ENCODE results near the gene PGF. TPM values are rescaled to one million over a fixed set of nuclear protein-coding genes. Genes with fewer than 3 reads are reported as not detected.

PGF gene
- total RNA-seq, 2 experiments from 2014 or later = 0.28 TPM; not detected in 1

GRCh38 chr14:74902941-74903705 is 52.3 kb downstream of the PGF start:
- peaks cover 15% of the 10 kb centered on the region for H3K4me1 Mint-ChIP-seq
- no peaks in the 10 kb centered on the region for H3K9me3 Mint-ChIP-seq
- POLR2A ChIA-PET = interaction anchor here (0.6 kb wide), 1 partner anchor 807 kb away, joined by 7 read pairs; no protein-coding TSS in a partner anchor
- H3K27ac Mint-ChIP-seq = no peak overlapping the region
- no peak for DNase-seq
- no peak overlapping the region for H3K4me3 Mint-ChIP-seq
- H3K27me3 Mint-ChIP-seq = no peaks in the 10 kb centered on the region
- peaks cover 34% of the 10 kb centered on the region for H3K36me3 Mint-ChIP-seq
- ATAC-seq (ENCODE audit: low read depth) = no peak

- peaks cover 6% of the 10 kb centered on the region for H3K4me1 Mint-ChIP-seq
- H3K9me3 Mint-ChIP-seq = no peaks in the 10 kb centered on the region
- POLR2A ChIA-PET = interaction anchor here (5.9 kb wide), 1 partner anchor 17 kb away, joined by 26 read pairs; the partner anchor contains the start of gene DLST
- DNase-seq = no peak
- no peak overlapping the region for H3K4me3 Mint-ChIP-seq
- peaks cover 48% of the 10 kb centered on the region for H3K36me3 Mint-ChIP-seq
- H3K27ac Mint-ChIP-seq = no peak overlapping the region
- ATAC-seq (ENCODE audit: low read depth) = no peak
- H3K27me3 Mint-ChIP-seq = no peaks in the 10 kb centered on the region
These were observed 56.7 kb downstream of the PGF start for GRCh38 chr14:74898694-74899093.

GRCh38 chr14:74898083-74898482 is 57.3 kb downstream of the PGF start:
- Mint-ChIP-seq H3K27me3 (no peaks in the 10 kb centered on the region), H3K36me3 (peaks cover 47% of the 10 kb centered on the region), H3K4me1 (peaks cover 10% of the 10 kb centered on the region), H3K9me3 (no peaks in the 10 kb centered on the region), H3K27ac (no peak overlapping the region), H3K4me3 (no peak overlapping the region)
- ATAC-seq (ENCODE audit: low read depth) (no peak), DNase-seq (no peak)
- POLR2A ChIA-PET = interaction anchor here (0.7 to 5.9 kb wide), 2 partner anchors 16 to 108 kb away, joined by 4 to 26 read pairs; partner anchors contain the start of gene DLST

GRCh38 chr14:74897642-74898041 is 57.8 kb downstream of the PGF start:
- Mint-ChIP-seq H3K4me3 (no peak overlapping the region), H3K36me3 (peaks cover 44% of the 10 kb centered on the region), H3K27ac (no peak overlapping the region), H3K27me3 (no peaks in the 10 kb centered on the region), H3K9me3 (no peaks in the 10 kb centered on the region), H3K4me1 (peaks cover 8% of the 10 kb centered on the region)
- ATAC-seq (ENCODE audit: low read depth) (no peak), DNase-seq (no peak)
- POLR2A ChIA-PET = interaction anchor here (0.7 to 5.9 kb wide), 2 partner anchors 16 to 108 kb away, joined by 4 to 26 read pairs; partner anchors contain the start of gene DLST

GRCh38 chr14:74896400-74896799 is 59.0 kb downstream of the PGF start:
- no peaks in the 10 kb centered on the region for H3K9me3 Mint-ChIP-seq
- ATAC-seq (ENCODE audit: low read depth) (no peak), DNase-seq (no peak)
- H3K36me3 Mint-ChIP-seq = peaks cover 41% of the 10 kb centered on the region
- no peak overlapping the region for H3K27ac Mint-ChIP-seq
- H3K4me3 Mint-ChIP-seq = no peak overlapping the region
- no peaks in the 10 kb centered on the region for H3K27me3 Mint-ChIP-seq
- H3K4me1 Mint-ChIP-seq = peaks cover 6% of the 10 kb centered on the region
- POLR2A ChIA-PET = interaction anchor here (0.6 to 5.9 kb wide), 2 partner anchors 14 to 23 kb away, joined by 3 to 26 read pairs; partner anchors contain the start of gene DLST

- no peak for DNase-seq
- POLR2A ChIA-PET = interaction anchor here (1.0 to 2.9 kb wide), 3 partner anchors 10 to 45 kb away, joined by 3 to 12 read pairs (median 4); partner anchors contain the start of gene DLST
- H3K4me3 Mint-ChIP-seq = no peak overlapping the region
- no peaks in the 10 kb centered on the region for H3K27me3 Mint-ChIP-seq
- H3K36me3 Mint-ChIP-seq = peaks cover 33% of the 10 kb centered on the region
- peaks cover 9% of the 10 kb centered on the region for H3K4me1 Mint-ChIP-seq
- no peak for ATAC-seq (ENCODE audit: low read depth)
- no peak overlapping the region for H3K27ac Mint-ChIP-seq
- H3K9me3 Mint-ChIP-seq = no peaks in the 10 kb centered on the region
These were observed 61.7 kb downstream of the PGF start for GRCh38 chr14:74893614-74894091.

GRCh38 chr14:74892745-74893144 is 62.7 kb downstream of the PGF start:
- POLR2A ChIA-PET = interaction anchor here (0.7 to 2.9 kb wide), 2 partner anchors 11 to 12 kb away, joined by 3 to 12 read pairs; partner anchors contain the start of gene DLST

GRCh38 chr14:74891870-74892269 is 63.5 kb downstream of the PGF start:
- DNase-seq (no peak), ATAC-seq (ENCODE audit: low read depth) (no peak)
- H3K27ac Mint-ChIP-seq = no peak overlapping the region
- H3K4me1 Mint-ChIP-seq = peaks cover 19% of the 10 kb centered on the region
- H3K9me3 Mint-ChIP-seq = no peaks in the 10 kb centered on the region
- H3K27me3 Mint-ChIP-seq = no peaks in the 10 kb centered on the region
- H3K4me3 Mint-ChIP-seq = no peak overlapping the region
- peaks cover 23% of the 10 kb centered on the region for H3K36me3 Mint-ChIP-seq
- POLR2A ChIA-PET = interaction anchor here (0.6 to 2.9 kb wide), 2 partner anchors 10 to 24 kb away, joined by 4 to 12 read pairs; partner anchors contain the start of gene DLST

More at GRCh38 chr14:74892745-74893144, 62.7 kb downstream of the PGF start:
- Mint-ChIP-seq H3K9me3 (no peaks in the 10 kb centered on the region), H3K36me3 (peaks cover 27% of the 10 kb centered on the region), H3K4me1 (peaks cover 16% of the 10 kb centered on the region), H3K27me3 (no peaks in the 10 kb centered on the region), H3K4me3 (no peak overlapping the region), H3K27ac (no peak overlapping the region)
- ATAC-seq (ENCODE audit: low read depth) = no peak
- DNase-seq = no peak

Other genes starting within 250 kb of the PGF start
- 10 to 100 TPM; 47.0 to 47.6 TPM for gene AREL1, start 242.5 kb downstream of the PGF start, total RNA-seq
- 10 to 100 TPM; 53.9 to 57.9 TPM for gene FCF1, start 242.5 kb downstream of the PGF start, total RNA-seq
- gene YLPM1, start 192.3 kb downstream of the PGF start, total RNA-seq = 10 to 100 TPM; 71.7 to 74.4 TPM
- gene PROX2, start 79.5 kb downstream of the PGF start, total RNA-seq = under 1 TPM; 0.28 to 0.69 TPM
- gene DLST, start 73.7 kb downstream of the PGF start, total RNA-seq = 100 to 1,000 TPM; 111 to 124 TPM
- 1 to 10 TPM; 2.6 to 3.9 TPM for gene RPS6KL1, start 32.3 kb downstream of the PGF start, total RNA-seq
- gene EIF2B2, start 47.3 kb upstream of the PGF start, total RNA-seq = 10 to 100 TPM; 35.4 to 37.2 TPM
- gene MLH3, start 95.9 kb upstream of the PGF start, total RNA-seq = 10 to 100 TPM; 18.0 to 18.2 TPM
- gene ACYP1, start 108.4 kb upstream of the PGF start, total RNA-seq = 10 to 100 TPM; 50.7 to 54.7 TPM
- gene ZC2HC1C, start 114.0 kb upstream of the PGF start, total RNA-seq = 1 to 10 TPM in 1 of 2 experiments, under 1 TPM in 1; 0.69 to 1.5 TPM
- 100 to 1,000 TPM in 1 of 2 experiments, 10 to 100 TPM in 1; 95.2 to 104 TPM for gene NEK9, start 171.5 kb upstream of the PGF start, total RNA-seq
- gene TMED10, start 221.0 kb upstream of the PGF start, total RNA-seq = 100 to 1,000 TPM; 149 to 154 TPM